HG03432 (cell line): ENCODE data around the gene PHKB.
"Not testable (repeated sequence)": the region's sequence is repeated elsewhere in the genome, so short reads cannot be mapped to it uniquely, and the experiment has no call there.

ENCODE experiments used
- ATAC-seq: cut with Tn5 transposase; IDR thresholded peaks from one replicate; pipeline ENCODE4 v1.9.1; 2021; ENCODE audit warnings: mild to moderate bottlenecking, moderate library complexity; ENCODE audit not compliant: unreplicated experiment

The PHKB gene

DNA sequence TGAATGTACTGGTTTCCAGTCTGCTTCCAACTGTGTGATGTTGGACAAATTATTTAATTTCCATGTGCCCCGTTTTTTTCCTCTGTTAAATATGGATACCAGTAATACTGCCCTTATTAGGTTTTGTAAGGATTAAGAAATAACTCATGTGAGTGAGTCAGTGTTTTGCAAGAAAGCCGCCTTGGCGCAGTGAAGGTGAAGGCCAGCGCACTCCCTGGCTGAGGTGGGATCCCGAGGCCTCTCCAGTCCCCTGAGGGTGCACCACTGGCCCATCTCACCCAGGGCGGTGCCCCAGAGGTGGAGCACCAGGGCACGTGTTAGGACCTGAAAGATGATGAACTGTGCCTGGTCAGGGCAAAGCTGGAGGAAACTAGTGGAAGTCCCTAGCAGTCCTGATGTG is 43.5 kb downstream of the PHKB start:
- ATAC-seq, result no peak

DNA sequence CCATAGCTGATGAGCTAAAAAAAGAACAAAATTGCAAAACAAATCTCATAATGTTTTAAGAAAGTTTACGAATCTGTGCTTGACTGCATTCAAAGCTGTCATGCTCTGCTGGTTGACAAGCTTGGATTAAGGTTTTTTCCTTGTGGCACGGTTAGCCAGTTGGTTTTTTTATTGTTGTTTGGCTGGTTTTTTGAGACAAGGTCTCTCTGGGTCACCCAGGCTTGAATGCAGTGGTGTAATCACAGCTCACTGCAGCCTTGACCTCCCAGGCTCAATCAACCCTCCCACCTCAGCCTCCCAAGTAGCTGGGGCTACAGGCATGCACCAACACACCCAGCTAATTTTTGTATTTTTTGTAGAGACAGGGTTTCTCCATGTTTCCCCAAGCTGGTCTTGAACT is 45.7 kb downstream of the PHKB start:
- no peak for ATAC-seq

- ATAC-seq, result no peak
These were observed 46.6 kb downstream of the PHKB start for GRCh38 chr16:47507701-47508100.

DNA sequence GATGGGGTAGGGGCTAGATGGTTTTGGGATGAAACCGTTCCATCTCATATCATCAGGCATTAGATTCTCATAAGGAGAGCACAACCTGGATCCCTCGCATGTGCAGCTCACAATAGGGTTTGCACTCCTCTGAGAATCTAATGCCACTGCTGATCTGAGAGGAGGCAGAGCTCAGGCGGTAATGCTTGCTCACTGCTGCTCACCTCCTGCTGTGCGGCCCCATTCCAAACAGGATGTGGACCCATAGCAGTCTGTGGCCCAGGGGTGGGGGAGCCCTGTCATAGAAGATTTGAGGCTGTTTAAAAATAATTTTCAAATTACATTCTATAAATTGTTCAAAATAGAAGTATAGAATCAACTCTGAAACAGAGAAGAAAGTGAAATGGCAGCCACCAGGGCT is 50.8 kb downstream of the PHKB start:
- no peak for ATAC-seq

DNA sequence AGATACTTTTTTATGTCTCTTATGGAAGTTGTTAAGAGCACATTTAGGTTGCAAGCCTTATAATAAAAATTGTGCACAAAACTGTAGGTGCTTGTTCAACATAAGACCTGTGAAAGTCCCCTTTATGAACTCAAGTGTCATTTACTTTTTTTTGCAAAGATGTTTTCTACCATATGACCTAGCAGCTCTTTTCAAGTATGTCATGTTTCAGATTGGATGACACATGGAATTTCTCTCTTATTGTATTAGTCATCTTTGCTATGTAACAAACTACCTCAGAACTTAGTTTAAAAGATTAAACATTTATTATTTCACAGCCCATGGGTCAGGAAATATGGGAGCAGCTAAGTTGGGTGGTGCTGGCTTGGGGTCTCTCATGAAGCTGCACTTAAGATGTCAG is 57.9 kb downstream of the PHKB start:
- no peak for ATAC-seq

GRCh38 chr16:47519546-47519945 is 58.4 kb downstream of the PHKB start:
- no peak for ATAC-seq

- no peak for ATAC-seq
These were observed 59.0 kb downstream of the PHKB start for GRCh38 chr16:47519996-47520679.

- peak; percentile 100 for ATAC-seq
These were observed 62.3 kb downstream of the PHKB start for GRCh38 chr16:47523342-47524006.

DNA sequence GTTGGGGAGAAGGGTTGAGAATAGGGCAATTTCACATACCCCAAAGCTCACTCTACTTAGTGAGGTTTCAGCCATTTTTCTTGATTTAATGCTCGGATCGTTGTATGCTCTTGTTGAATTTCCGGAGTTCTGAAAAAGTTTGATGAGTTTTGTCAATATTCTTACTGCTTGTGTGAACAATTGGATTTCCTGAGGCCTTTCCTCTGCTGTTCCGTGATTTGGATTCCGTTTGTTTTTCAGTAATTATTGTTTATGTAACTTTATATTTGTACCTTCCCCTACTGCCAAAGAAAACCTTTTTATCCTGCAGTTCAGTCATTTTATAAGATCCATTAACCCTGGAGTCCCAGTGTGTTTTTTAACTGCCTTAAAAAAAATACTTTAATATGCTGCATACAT is 62.9 kb downstream of the PHKB start:
- ATAC-seq, result no peak

- no peak for ATAC-seq
These were observed 67.3 kb downstream of the PHKB start for GRCh38 chr16:47528431-47528830.

- ATAC-seq, result no peak
These were observed 72.7 kb downstream of the PHKB start for GRCh38 chr16:47533744-47534292.

- ATAC-seq, result no peak
These were observed 77.3 kb downstream of the PHKB start for GRCh38 chr16:47538472-47538871.

DNA sequence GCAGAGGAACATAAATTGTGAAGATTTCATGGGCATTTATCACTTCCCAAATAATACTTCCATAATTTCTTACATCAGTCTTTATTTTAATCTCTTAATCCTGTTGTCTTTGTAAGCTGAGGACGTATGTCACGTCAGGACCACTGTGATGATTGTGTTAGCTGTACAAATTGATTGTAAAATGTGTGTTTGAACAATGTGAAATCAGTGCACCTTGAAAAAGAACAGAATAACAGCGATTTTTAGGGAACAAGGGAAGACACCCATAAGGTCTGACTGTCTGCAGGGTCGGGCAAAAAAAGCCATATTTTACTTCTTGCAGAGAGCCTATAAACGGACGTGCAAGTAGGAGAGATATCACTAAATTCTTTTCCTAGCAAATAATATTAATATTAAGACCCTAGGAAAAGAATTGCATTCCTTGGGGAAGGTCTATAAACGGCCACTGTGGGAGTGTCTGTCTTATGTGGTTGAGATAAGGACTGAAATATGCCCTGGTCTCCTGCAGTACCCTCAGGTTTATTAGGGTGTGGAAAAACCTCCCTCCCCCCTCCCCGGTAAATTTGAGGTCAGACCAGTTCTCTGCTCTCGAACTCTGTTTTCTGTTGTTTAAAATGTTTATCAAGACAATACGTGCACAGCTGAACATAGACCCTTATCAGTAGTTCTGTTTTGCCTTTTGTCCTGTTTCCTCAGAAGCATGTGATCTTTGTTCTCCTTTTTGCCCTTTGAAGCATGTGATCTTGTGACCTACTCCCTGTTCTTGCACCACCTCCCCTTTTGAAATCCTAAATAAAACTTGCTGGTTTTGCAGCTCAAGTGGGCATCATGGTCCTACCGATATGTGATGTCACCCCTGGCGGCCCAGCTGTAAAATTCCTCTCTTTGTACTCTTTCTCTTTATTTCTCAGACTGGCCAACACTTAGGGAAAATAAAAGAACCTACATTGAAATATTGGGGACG is 78.9 kb downstream of the PHKB start:
- not testable (repeated sequence) for ATAC-seq

DNA sequence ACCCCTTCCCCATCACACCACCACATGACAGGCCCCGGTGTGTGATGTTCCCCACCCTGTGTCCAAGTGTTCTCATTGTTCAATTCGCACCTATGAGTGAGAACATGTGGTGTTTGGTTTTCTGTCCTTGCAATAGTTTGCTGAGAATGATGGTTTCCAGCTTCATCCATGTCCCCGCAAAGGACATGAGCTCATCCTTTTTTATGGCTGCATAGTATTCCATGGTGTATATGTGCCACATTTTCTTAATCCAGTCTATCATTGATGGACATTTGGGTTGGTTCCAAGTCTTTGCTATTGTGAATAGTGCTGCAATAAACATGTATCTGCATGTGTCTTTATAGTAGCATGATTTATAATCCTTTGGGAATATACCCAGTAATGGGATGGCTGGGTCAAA is 80.0 kb downstream of the PHKB start:
- ATAC-seq, result not testable (repeated sequence)

GRCh38 chr16:47544255-47544654 is 83.1 kb downstream of the PHKB start:
- ATAC-seq, result not testable (repeated sequence)

DNA sequence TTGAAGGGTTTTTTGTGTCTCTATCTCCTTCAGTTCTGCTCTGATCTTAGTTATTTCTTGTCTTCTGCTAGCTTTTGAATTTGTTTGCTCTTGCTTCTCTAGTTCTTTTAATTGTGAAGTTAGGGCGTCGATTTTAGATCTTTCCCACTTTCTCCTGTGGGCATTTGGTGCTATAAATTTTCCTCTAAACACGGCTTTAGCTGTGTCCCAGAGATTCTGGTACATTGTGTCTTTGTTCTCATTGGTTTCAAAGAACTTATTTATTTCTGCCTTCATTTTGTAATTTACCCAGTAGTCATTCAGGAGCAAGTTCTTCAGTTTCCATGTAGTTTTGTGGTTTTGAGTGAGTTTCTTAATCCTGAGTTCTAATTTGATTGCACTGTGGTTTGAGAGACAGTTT is 90.1 kb downstream of the PHKB start:
- not testable (repeated sequence) for ATAC-seq

DNA sequence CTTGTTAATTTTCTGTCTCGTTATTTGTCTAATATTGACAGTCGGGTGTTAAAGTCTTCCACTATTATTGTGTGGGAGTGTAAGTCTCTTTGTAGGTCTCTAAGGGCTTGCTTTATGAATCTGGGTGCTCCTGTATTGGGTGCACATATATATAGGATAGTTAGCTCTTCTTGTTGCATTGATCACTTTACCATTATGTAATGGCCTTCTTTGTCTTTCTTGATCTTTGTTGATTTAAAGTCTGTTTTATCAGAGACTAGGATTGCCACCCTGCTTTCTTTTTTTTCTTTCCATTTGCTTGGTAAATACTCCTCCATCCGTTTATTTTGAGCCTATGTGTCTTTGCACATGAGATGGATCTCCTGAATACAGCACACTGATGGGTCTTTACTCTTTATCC is 90.6 kb downstream of the PHKB start:
- ATAC-seq, result not testable (repeated sequence)

- no peak for ATAC-seq
These were observed 92.9 kb downstream of the PHKB start for GRCh38 chr16:47553853-47554564.

GRCh38 chr16:47554587-47554986 is 93.5 kb downstream of the PHKB start:
- not testable (repeated sequence) for ATAC-seq

- ATAC-seq, result no peak
These were observed 100.2 kb downstream of the PHKB start for GRCh38 chr16:47561286-47561685.

DNA sequence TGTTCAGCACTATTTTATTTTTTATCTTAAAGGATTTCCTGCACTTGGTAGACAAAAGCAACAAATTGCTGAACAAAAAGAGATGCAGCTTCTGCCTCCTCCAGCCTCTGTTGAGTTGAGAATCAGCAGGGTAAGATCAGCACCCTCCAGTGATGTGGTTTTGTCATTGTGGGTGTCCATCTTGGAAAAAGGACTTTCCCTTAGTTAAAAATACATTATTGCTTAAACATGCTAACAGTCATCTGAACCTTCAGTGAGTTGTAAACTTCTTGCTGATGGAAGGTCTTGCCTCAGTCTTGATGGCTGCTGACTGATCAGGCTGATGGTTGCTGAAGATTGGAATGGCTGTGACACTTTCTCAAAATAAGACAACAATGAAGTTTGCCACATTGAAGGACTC is 101.2 kb downstream of the PHKB start:
- no peak for ATAC-seq
